ENCODE data around the gene BAX.

DNA sequence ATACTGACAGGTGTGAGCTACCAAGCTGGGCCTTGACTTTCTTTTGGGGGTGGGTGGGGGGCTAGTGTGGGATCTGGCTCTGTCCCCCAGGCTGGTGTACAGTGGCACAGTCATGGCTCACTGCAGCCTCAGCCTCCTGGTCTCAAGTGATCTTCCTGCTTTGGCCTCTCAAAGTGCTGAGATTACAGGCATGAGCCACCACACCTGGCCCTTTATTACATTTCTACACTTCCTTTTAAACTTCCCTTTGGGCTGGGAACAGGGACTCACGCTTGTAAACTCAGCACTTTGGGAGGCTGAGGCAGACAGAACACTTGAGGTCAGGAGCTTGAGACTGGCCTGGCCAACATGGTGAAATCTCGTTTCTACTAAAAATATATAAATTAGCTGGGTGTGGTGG, 22.4 kb downstream of the BAX start:
- TF ChIP-seq, protein P1, sequence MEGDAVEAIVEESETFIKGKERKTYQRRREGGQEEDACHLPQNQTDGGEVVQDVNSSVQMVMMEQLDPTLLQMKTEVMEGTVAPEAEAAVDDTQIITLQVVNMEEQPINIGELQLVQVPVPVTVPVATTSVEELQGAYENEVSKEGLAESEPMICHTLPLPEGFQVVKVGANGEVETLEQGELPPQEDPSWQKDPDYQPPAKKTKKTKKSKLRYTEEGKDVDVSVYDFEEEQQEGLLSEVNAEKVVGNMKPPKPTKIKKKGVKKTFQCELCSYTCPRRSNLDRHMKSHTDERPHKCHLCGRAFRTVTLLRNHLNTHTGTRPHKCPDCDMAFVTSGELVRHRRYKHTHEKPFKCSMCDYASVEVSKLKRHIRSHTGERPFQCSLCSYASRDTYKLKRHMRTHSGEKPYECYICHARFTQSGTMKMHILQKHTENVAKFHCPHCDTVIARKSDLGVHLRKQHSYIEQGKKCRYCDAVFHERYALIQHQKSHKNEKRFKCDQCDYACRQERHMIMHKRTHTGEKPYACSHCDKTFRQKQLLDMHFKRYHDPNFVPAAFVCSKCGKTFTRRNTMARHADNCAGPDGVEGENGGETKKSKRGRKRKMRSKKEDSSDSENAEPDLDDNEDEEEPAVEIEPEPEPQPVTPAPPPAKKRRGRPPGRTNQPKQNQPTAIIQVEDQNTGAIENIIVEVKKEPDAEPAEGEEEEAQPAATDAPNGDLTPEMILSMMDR (IDR thresholded peaks at IDR 0.05), result no peak
- no peak for TF ChIP-seq POLR2A (IDR thresholded peaks at IDR 0.05)

Measured in adrenal gland (tissue), 5 donors.